A673 (cell line): Measurements from ENCODE around the gene HPCAL1.

Experiments
- CTCF ChIP-seq: fragments of 300-800, 200-600 bp; sonication (generic); conservative IDR thresholded peaks from 2 replicates; pipeline ENCODE4 v1.5.1; 2017; ENCODE audit warnings: low read depth, mild to moderate bottlenecking, antibody characterized with exemption, low read length, moderate library complexity, mixed read lengths
- EZH2 ChIP-seq: fragments of 200-600 bp; sonication (generic); IDR thresholded peaks from 2 replicates; pipeline ENCODE4 v1.6.1; 2017; ENCODE audit warnings: borderline replicate concordance, low read depth, mild to moderate bottlenecking, mixed read lengths, antibody characterized with exemption, low read length; ENCODE audit not compliant: poor library complexity, severe bottlenecking

- no peak for TF ChIP-seq EZH2
- no peak for TF ChIP-seq CTCF
These were observed 77.6 kb downstream of the HPCAL1 start for GRCh38 chr2:10380048-10380926.
